Peyer's patch (tissue), 4 donors: ENCODE results near the gene HOXA5. TPM values are rescaled to one million over a fixed set of nuclear protein-coding genes. Genes with fewer than 3 reads are reported as not detected.

Source experiments
- DNase-seq, 3 donors: peaks; one replicate each; pipeline ENCODE4 v3.0.0-alpha.2; 2017 to 2019
- H3K27ac ChIP-seq, 4 donors: fragments of 200-600 bp; sonication (generic); one replicate each; pipeline ENCODE4 v1.5.1; 2016 to 2019
- H3K27me3 ChIP-seq, 2 donors: fragments of 200-600 bp; sonication (generic); one replicate each; pipeline ENCODE4 v1.5.1; 2019
- H3K36me3 ChIP-seq, 3 donors: fragments of 200-600 bp; sonication (generic); one replicate each; pipeline ENCODE4 v1.5.1; 2016 to 2019
- H3K4me1 ChIP-seq, 4 donors: fragments of 200-600 bp; sonication (generic); one replicate each; pipeline ENCODE4 v1.5.1; 2016 to 2019
- H3K4me3 ChIP-seq, 4 donors: fragments of 200-600 bp; sonication (generic); 1 replicate in 3 of 4; 2 replicates in 1 of 4; pipeline ENCODE4 v1.5.1; 2016 to 2019; ENCODE audit warnings: mild to moderate bottlenecking in 1 of 4
- H3K9me3 ChIP-seq, 4 donors: fragments of 200-600 bp; sonication (generic); one replicate each; pipeline ENCODE4 v1.5.1; 2016 to 2019; ENCODE audit warnings: mild to moderate bottlenecking in 1 of 4
- CTCF ChIP-seq, 6 experiments: fragments of 450-650 bp in 4 of 6; fragments of 200-600 bp in 2 of 6; sonication (generic) in 1 of 6; IDR thresholded peaks; one replicate each; pipeline ENCODE4 v1.5.1; 2017 to 2019; ENCODE audit warnings: antibody characterized with exemption in 6 of 6, mild to moderate bottlenecking in 3 of 6, moderate library complexity in 1 of 6
- POLR2A ChIP-seq, 2 donors: fragments of 450-650 bp; IDR thresholded peaks; one replicate each; pipeline ENCODE4 v1.5.1; 2017; ENCODE audit warnings: antibody characterized with exemption in 2 of 2, mild to moderate bottlenecking in 2 of 2, moderate library complexity in 2 of 2
- total RNA-seq, 4 donors: library from RNA; depleted of rRNA; stranded (reverse); fragments of >200 nt; gene quantifications; one replicate each; pipeline ENCODE4 v1.1.0, GENCODE V29; 2016

HOXA5 gene
- total RNA-seq, 4 donors from 2014 or later: 8.3 to 24.3 (median 20.1) TPM

GRCh38 chr7:27099453-27100370, 43.8 kb downstream of the HOXA5 start:
- no peaks in the 10 kb centered on the region for H3K9me3 ChIP-seq
- no peak for DNase-seq
- H3K27ac ChIP-seq: peak overlapping the region; percentile 47 to 93 (median 78)
- no peak for TF ChIP-seq POLR2A (IDR thresholded peaks at IDR 0.05)
- TF ChIP-seq CTCF (IDR thresholded peaks at IDR 0.05): no peak
- no peaks in the 10 kb centered on the region for H3K36me3 ChIP-seq
- H3K4me3 ChIP-seq: peak overlapping the region in 2 of 4 donors; percentile 75 to 82
- H3K4me1 ChIP-seq: peaks cover 0 to 30% (median 5%) of the 10 kb centered on the region in 4 donors
- H3K27me3 ChIP-seq: no peaks in the 10 kb centered on the region

- no peaks in the 10 kb centered on the region for H3K36me3 ChIP-seq
- peaks cover 0 to 30% (median 5%) of the 10 kb centered on the region in 4 donors for H3K4me1 ChIP-seq
- H3K27me3 ChIP-seq: no peaks in the 10 kb centered on the region
- peak in 2 of 3 donors; percentile 73 to 74 for DNase-seq
- TF ChIP-seq POLR2A (IDR thresholded peaks at IDR 0.05) (peak in 1 of 2 donors; percentile 48), CTCF (IDR thresholded peaks at IDR 0.05) (no peak)
- peak overlapping the region; percentile 9 to 82 (median 46) for H3K4me3 ChIP-seq
- peak overlapping the region; percentile 47 to 93 (median 78) for H3K27ac ChIP-seq
- H3K9me3 ChIP-seq: no peaks in the 10 kb centered on the region
Observed at GRCh38 chr7:27098578-27099451, 44.7 kb downstream of the HOXA5 start.

GRCh38 chr7:27097686-27098577, 45.5 kb downstream of the HOXA5 start:
- peak overlapping the region; percentile 9 to 82 (median 46) for H3K4me3 ChIP-seq

GRCh38 chr7:27096768-27097514, 46.5 kb downstream of the HOXA5 start:
- Histone ChIP-seq H3K36me3 (no peaks in the 10 kb centered on the region), H3K27me3 (no peaks in the 10 kb centered on the region), H3K27ac (peak overlapping the region; percentile 74 to 93 (median 82)), H3K4me3 (peak overlapping the region; percentile 75 to 87 (median 84)), H3K9me3 (no peaks in the 10 kb centered on the region), H3K4me1 (peaks cover 0 to 24% (median 5%) of the 10 kb centered on the region in 4 donors)
- no peak for TF ChIP-seq CTCF (IDR thresholded peaks at IDR 0.05)
- TF ChIP-seq POLR2A (IDR thresholded peaks at IDR 0.05): peak in 1 of 2 donors; percentile 25
- DNase-seq: peak in 1 of 3 donors; percentile 69

More at GRCh38 chr7:27097686-27098577, 45.5 kb downstream of the HOXA5 start:
- no peak for TF ChIP-seq POLR2A (IDR thresholded peaks at IDR 0.05)
- no peak for TF ChIP-seq CTCF (IDR thresholded peaks at IDR 0.05)
- H3K27me3 ChIP-seq: no peaks in the 10 kb centered on the region
- no peaks in the 10 kb centered on the region for H3K36me3 ChIP-seq
- no peaks in the 10 kb centered on the region for H3K9me3 ChIP-seq
- H3K27ac ChIP-seq: peak overlapping the region; percentile 47 to 93 (median 78)
- H3K4me1 ChIP-seq: peaks cover 0 to 30% (median 5%) of the 10 kb centered on the region in 4 donors
- peak in 1 of 3 donors; percentile 61 for DNase-seq
